Endothelial cell of umbilical vein (primary cell): Measurements from ENCODE around the gene CLEC18A. TPM values are rescaled to one million over a fixed set of nuclear protein-coding genes. Genes with fewer than 3 reads are reported as not detected.

Experiments
- BruUV-seq: library from RNA; stranded (reverse); fragments of 400-500 nt; replicated peaks from 2 replicates; lab custom pipeline; 2021; lab: Mats Ljungman, UMichigan
- CTCF ChIA-PET: fragments of 300-600, 350-600 bp; sonication (Branson Sonifier 250); formaldehyde crosslinking; loops from one replicate; lab custom pipeline; 2021; ENCODE audit warnings: antibody characterized with exemption, inconsistent platforms; lab: Charles Lee
- POLR2A ChIA-PET: fragments of 300-600, 350-600 bp; sonication (Branson Sonifier 250); formaldehyde crosslinking; loops from one replicate; lab custom pipeline; 2021; ENCODE audit warnings: antibody characterized with exemption, inconsistent platforms; lab: Charles Lee
- DNase-seq: peaks from one replicate; pipeline ENCODE4 v3.0.0-alpha.2; 2011; ENCODE audit warnings: low read depth, low spot score
- FAIRE-seq: peaks from 2 replicates; lab custom pipeline; 2011; peaks lifted over from hg19 to GRCh38; lab: Jason Lieb, UNC
- H2AFZ ChIP-seq: 2 replicates; pipeline ENCODE4 v1.6.0; 2012; ENCODE audit warnings: low read depth, low read length, control low read depth, inconsistent platforms
- H3K27ac ChIP-seq: 2 replicates; pipeline ENCODE4 v1.5.1; 2011; ENCODE audit warnings: low read depth, mild to moderate bottlenecking, control low read depth, low read length, moderate library complexity; ENCODE audit not compliant: insufficient read depth
- H3K27me3 ChIP-seq, 2 experiments: 2 replicates each; pipeline versions ENCODE4 v1.6.0 to v1.6.1; 2011; ENCODE audit warnings: low read length in 2 of 2, mixed read lengths in 1 of 2; ENCODE audit not compliant: control insufficient read depth in 2 of 2, insufficient read depth in 2 of 2
- H3K36me3 ChIP-seq, 2 experiments: 2 replicates in 1 of 2; 3 replicates in 1 of 2; pipeline ENCODE4 v1.5.1; 2011; ENCODE audit warnings: low read length in 2 of 2, mild to moderate bottlenecking in 1 of 2, moderate library complexity in 1 of 2; ENCODE audit not compliant: control insufficient read depth in 2 of 2, insufficient read depth in 2 of 2; ENCODE audit errors: extremely low read depth in 1 of 2
- H3K4me1 ChIP-seq: 3 replicates; pipeline ENCODE4 v1.5.1; 2011; ENCODE audit warnings: mild to moderate bottlenecking, low read length; ENCODE audit not compliant: control insufficient read depth, insufficient read depth; ENCODE audit errors: extremely low read depth
- H3K4me2 ChIP-seq: 2 replicates; pipeline ENCODE4 v1.6.1; 2011; ENCODE audit warnings: low read length, control low read depth, mixed read lengths; ENCODE audit not compliant: insufficient read depth
- H3K4me3 ChIP-seq, 3 experiments: fragments of 200-600 bp in 1 of 3; sonication (generic), shearing (Covaris generic) in 1 of 3; replicated peaks in 1 of 3; 2 replicates each; pipeline ENCODE4 v1.5.1; 2011 to 2016; ENCODE audit warnings: control low read depth in 3 of 3, low read length in 3 of 3, mild to moderate bottlenecking in 2 of 3, inconsistent platforms in 1 of 3, low read depth in 1 of 3, moderate library complexity in 1 of 3; ENCODE audit not compliant: insufficient read depth in 1 of 3
- H3K79me2 ChIP-seq: 2 replicates; pipeline ENCODE4 v1.6.0; 2012; ENCODE audit warnings: low read length, inconsistent platforms; ENCODE audit not compliant: control insufficient read depth, insufficient read depth
- H3K9ac ChIP-seq: replicated peaks from 2 replicates; pipeline ENCODE3; 2011; ENCODE audit warnings: low read length, control low read depth; ENCODE audit not compliant: insufficient read depth; ENCODE audit errors: extremely low read depth
- H3K9me1 ChIP-seq: replicated peaks from 3 replicates; pipeline ENCODE4 v1.6.0; 2011; ENCODE audit warnings: mild to moderate bottlenecking, low read length; ENCODE audit not compliant: control insufficient read depth, insufficient read depth; ENCODE audit errors: extremely low read depth
- H3K9me3 ChIP-seq: replicated peaks from 2 replicates; pipeline ENCODE4 v1.5.1; 2012; ENCODE audit warnings: low read length, inconsistent platforms; ENCODE audit not compliant: control insufficient read depth, insufficient read depth
- H4K20me1 ChIP-seq: replicated peaks from 2 replicates; pipeline ENCODE3; 2011; ENCODE audit warnings: mild to moderate bottlenecking, low read length; ENCODE audit not compliant: control insufficient read depth, insufficient read depth; ENCODE audit errors: extremely low read depth
- EZH2 ChIP-seq: IDR thresholded peaks from 2 replicates; pipeline ENCODE4 v1.6.1; 2012; ENCODE audit warnings: borderline replicate concordance, low read depth, mild to moderate bottlenecking, moderate library complexity, low read length, inconsistent platforms; ENCODE audit not compliant: severe bottlenecking
- MAX ChIP-seq: IDR thresholded peaks from 2 replicates; pipeline ENCODE4 v1.6.1; 2011; ENCODE audit not compliant: insufficient read depth, insufficient read length
- MYC ChIP-seq: IDR thresholded peaks from one replicate; pipeline ENCODE4 v1.6.1; 2011; ENCODE audit warnings: mild to moderate bottlenecking, low read depth, low read length
- POLR2A ChIP-seq: IDR thresholded peaks from 2 replicates; pipeline ENCODE4 v1.6.1; 2012; ENCODE audit warnings: low read depth, mild to moderate bottlenecking, control low read depth, low read length
- POLR2AphosphoS5 ChIP-seq: IDR thresholded peaks from 2 replicates; pipeline ENCODE4 v1.6.1; 2012; ENCODE audit warnings: low read depth, mild to moderate bottlenecking, control low read depth, low read length, moderate library complexity; ENCODE audit not compliant: insufficient read depth
- dilution Hi-C: fragments of 300-500 bp; cut with MboI; formaldehyde crosslinking; loops from one replicate; pipeline ENCODE4 v1.15.0; 2019; ENCODE audit warnings: low sequenced_read_pairs; ENCODE audit not compliant: extremely low pct_ligation_motif_present
- intact Hi-C: fragments of 100-400 bp; cut with micrococcal nuclease; formaldehyde crosslinking; loops from one replicate; pipeline ENCODE4 v1.10.0; 2022
- polyA plus RNA-seq, 4 experiments: library from polyadenylated mRNA; depleted of rRNA in 3 of 4; stranded (reverse) in 3 of 4; unstranded in 1 of 4; fragments of >200 nt; gene quantifications; 2 replicates each; pipeline versions ENCODE4 v1.2.1 to v1.2.3, GENCODE V29; 2011 to 2012; ENCODE audit warnings: missing spikeins in 1 of 4
- total RNA-seq: library from RNA; stranded (reverse); gene quantifications from 2 replicates; pipeline ENCODE4 v1.2.3, GENCODE V29; 2021
- TF ChIP-seq, protein P1 (sequence below), 2 donors: IDR thresholded peaks; 1 replicate in 1 of 2; 2 replicates in 1 of 2; pipeline ENCODE4 v1.5.1; 2011; ENCODE audit warnings: low read length in 2 of 2, mild to moderate bottlenecking in 2 of 2, moderate library complexity in 2 of 2, control low read depth in 1 of 2, inconsistent platforms in 1 of 2, low read depth in 1 of 2; ENCODE audit not compliant: insufficient read depth in 1 of 2; ENCODE audit errors: extremely low read depth in 1 of 2

The CLEC18A gene
- total and polyA plus RNA-seq, 2 donors (not counting 3 experiments of a cell fraction or from before 2014, with no cell fraction given): 0.35 to 0.51 TPM

DNA sequence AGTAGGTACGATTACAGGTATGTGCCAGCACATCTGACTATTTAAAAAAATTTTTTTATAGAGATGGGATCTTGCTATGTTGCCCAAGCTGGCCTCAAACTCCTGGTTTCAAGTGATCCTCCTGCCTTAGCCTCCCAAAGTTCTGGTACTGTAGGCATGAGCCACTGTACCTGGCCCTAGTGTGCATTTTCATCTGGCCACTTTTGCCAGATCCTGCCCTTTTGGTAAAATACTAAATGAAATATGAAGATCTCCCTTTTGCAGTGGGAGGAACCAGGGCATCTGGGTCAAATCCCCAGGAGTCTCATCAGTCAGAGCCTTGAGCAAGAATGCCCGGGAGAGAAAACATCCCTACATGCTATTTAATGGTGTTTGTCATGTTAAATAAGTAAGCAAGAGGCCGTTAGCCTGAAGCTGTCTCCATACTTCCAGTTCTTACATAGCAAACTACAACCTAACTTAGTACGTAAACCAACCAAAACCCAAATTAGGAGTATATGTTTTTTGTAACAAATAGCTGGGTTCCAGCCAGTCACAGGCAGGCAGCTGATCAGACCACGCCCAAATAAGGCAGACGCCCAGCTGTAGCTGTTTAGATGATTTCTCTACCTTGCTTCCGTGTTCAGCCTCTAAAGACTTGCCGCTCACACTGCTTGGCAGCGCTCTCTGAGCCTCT is 46.5 kb upstream of the CLEC18A start:
- no peak overlapping the region for H3K9ac ChIP-seq
- no peaks in the 10 kb centered on the region for H3K9me1 ChIP-seq
- dilution Hi-C loops (no loop called here), intact Hi-C loops (loop anchor here (5.0 kb wide), 1 partner anchor 57 kb away; no protein-coding TSS in a partner anchor)
- H3K27ac ChIP-seq: no peak overlapping the region
- H2AFZ ChIP-seq: no peak overlapping the region
- no peaks in the 10 kb centered on the region for H3K9me3 ChIP-seq
- no peak overlapping the region for H3K4me3 ChIP-seq
- peaks cover 0 to 4% of the 10 kb centered on the region in 2 experiments for H3K36me3 ChIP-seq
- H3K4me2 ChIP-seq: no peak overlapping the region
- ChIA-PET CTCF (interaction anchor here (0.6 to 5.4 kb wide), 2 partner anchors 24 to 59 kb away, joined by 3 to 32 read pairs; no protein-coding TSS in a partner anchor), POLR2A (no interaction called here)
- FAIRE-seq: no peak
- no peaks in the 10 kb centered on the region for H3K4me1 ChIP-seq
- H3K79me2 ChIP-seq: no peaks in the 10 kb centered on the region
- BruUV-seq: no TSS peak
- no peaks in the 10 kb centered on the region for H3K27me3 ChIP-seq
- no peak for DNase-seq
- TF ChIP-seq, protein P1, sequence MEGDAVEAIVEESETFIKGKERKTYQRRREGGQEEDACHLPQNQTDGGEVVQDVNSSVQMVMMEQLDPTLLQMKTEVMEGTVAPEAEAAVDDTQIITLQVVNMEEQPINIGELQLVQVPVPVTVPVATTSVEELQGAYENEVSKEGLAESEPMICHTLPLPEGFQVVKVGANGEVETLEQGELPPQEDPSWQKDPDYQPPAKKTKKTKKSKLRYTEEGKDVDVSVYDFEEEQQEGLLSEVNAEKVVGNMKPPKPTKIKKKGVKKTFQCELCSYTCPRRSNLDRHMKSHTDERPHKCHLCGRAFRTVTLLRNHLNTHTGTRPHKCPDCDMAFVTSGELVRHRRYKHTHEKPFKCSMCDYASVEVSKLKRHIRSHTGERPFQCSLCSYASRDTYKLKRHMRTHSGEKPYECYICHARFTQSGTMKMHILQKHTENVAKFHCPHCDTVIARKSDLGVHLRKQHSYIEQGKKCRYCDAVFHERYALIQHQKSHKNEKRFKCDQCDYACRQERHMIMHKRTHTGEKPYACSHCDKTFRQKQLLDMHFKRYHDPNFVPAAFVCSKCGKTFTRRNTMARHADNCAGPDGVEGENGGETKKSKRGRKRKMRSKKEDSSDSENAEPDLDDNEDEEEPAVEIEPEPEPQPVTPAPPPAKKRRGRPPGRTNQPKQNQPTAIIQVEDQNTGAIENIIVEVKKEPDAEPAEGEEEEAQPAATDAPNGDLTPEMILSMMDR (IDR thresholded peaks at IDR 0.05; ENCODE audit: extremely low read depth in 1 of 2, insufficient read depth in 1 of 2, low read depth in 1 of 2, low read length in 2 of 2): no peak
- no peak for TF ChIP-seq EZH2
- H4K20me1 ChIP-seq: no peaks in the 10 kb centered on the region

- H3K27me3 ChIP-seq: no peaks in the 10 kb centered on the region
- no peak for DNase-seq
- ChIA-PET CTCF (interaction anchor here (0.6 to 5.4 kb wide), 2 partner anchors 24 to 60 kb away, joined by 3 to 32 read pairs; no protein-coding TSS in a partner anchor), POLR2A (no interaction called here)
- no peaks in the 10 kb centered on the region for H3K9me3 ChIP-seq
- H3K4me3 ChIP-seq: no peak overlapping the region
- H3K4me2 ChIP-seq: no peak overlapping the region
- BruUV-seq: no TSS peak
- no peaks in the 10 kb centered on the region for H3K79me2 ChIP-seq
- no peak overlapping the region for H3K27ac ChIP-seq
- H3K9ac ChIP-seq: no peak overlapping the region
- dilution Hi-C loops (no loop called here), intact Hi-C loops (no loop called here)
- H3K4me1 ChIP-seq: no peaks in the 10 kb centered on the region
- FAIRE-seq: no peak
- TF ChIP-seq MAX (no peak), POLR2AphosphoS5 (no peak), MYC (no peak), EZH2 (no peak), POLR2A (no peak)
- TF ChIP-seq, protein P1 (IDR thresholded peaks at IDR 0.05; ENCODE audit: extremely low read depth in 1 of 2, insufficient read depth in 1 of 2, low read depth in 1 of 2, low read length in 2 of 2): no peak
- H3K36me3 ChIP-seq: peaks cover 0 to 4% of the 10 kb centered on the region in 2 experiments
- H2AFZ ChIP-seq: no peak overlapping the region
- H3K9me1 ChIP-seq: no peaks in the 10 kb centered on the region
- H4K20me1 ChIP-seq: no peaks in the 10 kb centered on the region
Observed at GRCh38 chr16:69905171-69905555, 46.0 kb upstream of the CLEC18A start.
